GM21723 (cell line): ENCODE results near the gene MRPS30.
"Not testable (repeated sequence)": the region's sequence is repeated elsewhere in the genome, so short reads cannot be mapped to it uniquely, and the experiment has no call there.

ENCODE experiments used
- ATAC-seq: cut with Tn5 transposase; IDR thresholded peaks from one replicate; pipeline ENCODE4 v1.9.1; 2021; ENCODE audit warnings: mild to moderate bottlenecking, moderate library complexity; ENCODE audit not compliant: unreplicated experiment

MRPS30 gene

GRCh38 chr5:44814761-44815160, 6.0 kb downstream of the MRPS30 start:
- ATAC-seq: no peak

DNA sequence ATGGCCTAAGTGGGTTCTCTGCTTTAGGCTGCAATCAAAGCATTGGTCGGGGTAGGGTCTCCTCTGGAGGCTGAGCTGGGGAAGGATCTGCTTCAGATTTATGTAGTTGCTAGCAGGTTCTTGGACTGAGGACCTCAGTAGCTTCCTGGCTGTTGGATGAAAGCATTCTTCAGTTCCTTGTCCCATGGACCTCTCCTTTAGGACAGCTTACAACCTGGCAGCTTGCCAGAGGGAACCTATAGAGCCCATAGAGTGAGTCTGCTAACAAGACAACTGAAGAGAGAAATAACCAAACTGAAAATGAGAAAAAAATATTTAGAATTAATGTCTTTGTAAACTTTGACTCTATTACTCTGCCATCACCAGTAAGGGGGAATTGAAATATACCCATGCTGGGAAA, 12.4 kb downstream of the MRPS30 start:
- ATAC-seq: no peak

- ATAC-seq: not testable (repeated sequence)
Measured at GRCh38 chr5:44824662-44825061, 15.9 kb downstream of the MRPS30 start.

DNA sequence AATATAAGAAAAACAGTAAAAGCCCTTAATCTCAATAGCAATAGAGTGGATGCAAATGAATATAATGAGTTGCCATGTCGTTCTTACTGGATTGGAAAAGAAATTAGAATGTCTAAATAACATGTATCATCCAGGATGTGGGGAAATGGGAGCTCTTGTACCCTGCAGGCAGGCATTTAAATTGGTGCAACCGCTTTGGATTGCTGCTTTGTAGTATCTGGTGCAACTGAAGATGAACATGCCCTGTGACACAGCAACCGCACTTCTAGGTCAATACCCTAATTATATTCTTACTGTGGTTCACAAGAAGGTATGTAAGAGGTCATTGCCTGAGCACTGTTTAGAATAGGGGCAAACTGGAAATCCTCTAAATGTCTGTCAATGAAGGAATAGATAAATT, 18.9 kb downstream of the MRPS30 start:
- no peak for ATAC-seq

DNA sequence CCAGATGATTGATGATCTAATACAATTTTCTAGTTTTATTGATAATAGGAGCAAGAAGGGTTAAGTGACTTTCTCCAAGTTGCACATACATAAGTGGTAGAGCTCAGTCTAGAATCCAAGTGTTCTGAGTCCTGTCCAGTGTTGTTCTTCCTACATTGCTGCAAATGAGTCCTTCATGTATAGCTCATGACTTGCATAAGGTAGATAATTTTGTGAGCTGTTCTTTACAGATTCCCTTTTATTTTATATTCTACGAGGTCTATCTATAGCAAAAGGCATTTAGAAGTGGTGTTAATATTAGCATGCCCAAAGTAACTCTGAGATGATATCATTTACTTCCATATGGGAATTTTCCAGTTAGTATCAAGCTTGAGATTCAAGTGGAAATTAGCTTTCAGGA, 20.0 kb downstream of the MRPS30 start:
- no peak for ATAC-seq

- ATAC-seq: no peak
Measured at GRCh38 chr5:44830951-44831350, 22.2 kb downstream of the MRPS30 start.

- ATAC-seq: no peak
Measured at GRCh38 chr5:44833249-44833648, 24.5 kb downstream of the MRPS30 start.

GRCh38 chr5:44835693-44836092, 26.9 kb downstream of the MRPS30 start:
- no peak for ATAC-seq

- ATAC-seq: no peak
Measured at GRCh38 chr5:44839018-44839681, 30.4 kb downstream of the MRPS30 start.

DNA sequence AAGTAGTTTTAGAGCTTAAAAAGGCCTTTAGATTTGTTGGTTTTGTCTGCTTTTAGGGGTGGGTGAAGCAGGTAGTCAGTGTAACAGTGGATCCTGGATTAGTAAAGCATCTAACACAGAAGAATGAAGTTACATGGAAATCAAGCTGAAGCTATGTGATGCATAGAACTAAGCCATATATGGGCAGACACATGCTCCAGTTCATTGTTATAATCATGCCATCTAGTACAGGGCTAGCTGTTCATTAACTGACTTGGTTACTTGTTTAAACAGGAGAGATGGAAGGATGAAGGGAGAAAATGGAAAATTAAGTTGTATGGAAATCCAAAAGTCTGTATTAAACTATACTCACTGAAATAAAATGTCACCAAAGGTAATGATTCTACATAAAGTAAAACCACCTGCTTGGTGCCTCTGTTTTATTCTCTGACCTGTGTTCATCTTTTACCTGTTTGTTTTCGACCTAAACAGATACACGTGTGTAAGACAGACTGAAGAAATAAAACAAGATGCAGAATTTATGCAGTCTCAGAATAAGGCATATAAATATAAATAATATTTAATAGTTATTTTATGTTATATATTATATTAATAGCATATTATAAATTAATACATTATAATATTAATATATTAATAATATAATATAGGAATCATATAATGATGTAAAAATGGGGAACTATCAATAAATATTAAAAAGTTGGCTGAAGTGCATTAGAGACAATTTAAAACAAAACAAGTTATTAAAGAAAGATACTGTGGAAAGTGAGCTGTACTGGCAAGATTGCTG, 33.9 kb downstream of the MRPS30 start:
- ATAC-seq: no peak

- no peak for ATAC-seq
Measured at GRCh38 chr5:44844744-44845143, 36.0 kb downstream of the MRPS30 start.

- no peak for ATAC-seq
Measured at GRCh38 chr5:44845777-44846176, 37.0 kb downstream of the MRPS30 start.

- ATAC-seq: no peak
Measured at GRCh38 chr5:44847206-44847852, 38.6 kb downstream of the MRPS30 start.

DNA sequence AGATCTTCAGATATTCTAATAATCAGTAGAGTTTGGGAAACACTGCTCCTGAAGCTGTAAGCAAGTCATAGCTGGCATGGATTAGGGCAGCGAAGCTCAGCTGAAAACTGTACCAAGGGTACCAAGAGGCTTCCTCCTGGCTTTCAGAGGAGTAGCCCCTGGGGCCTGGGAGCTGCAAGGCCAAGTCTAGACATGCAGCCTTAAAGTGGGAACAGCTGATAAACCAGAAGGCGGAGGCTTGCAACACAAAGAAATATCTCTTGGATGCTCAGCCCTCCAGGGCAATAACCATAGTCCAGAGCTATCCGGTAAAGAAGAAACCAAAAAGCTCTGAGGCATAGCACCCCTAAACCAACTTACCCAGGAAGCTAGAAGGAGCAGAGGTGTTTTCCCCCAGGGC, 51.5 kb downstream of the MRPS30 start:
- ATAC-seq: no peak

DNA sequence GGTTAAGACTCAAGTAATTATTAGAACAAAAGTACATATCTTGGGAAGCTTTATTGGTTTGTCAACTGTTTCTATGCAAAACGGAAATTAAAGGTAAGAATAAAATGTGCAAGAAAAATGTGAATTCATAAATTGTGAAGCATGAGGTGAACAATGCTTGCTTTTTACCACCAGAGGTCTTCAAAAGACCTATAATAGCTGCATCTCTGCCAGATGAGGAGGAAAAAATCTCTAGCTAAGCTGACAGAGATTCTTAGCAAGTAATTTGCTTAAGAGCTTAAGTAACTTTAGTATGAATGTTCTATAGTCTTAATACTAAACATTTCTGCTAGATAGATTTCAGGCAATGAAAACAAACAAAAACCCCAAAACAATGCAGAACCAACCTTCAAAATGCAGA, 54.1 kb downstream of the MRPS30 start:
- ATAC-seq: peak; percentile 62
